Measurements from ENCODE around the gene ALDH3B1.

The ALDH3B1 gene

GRCh38 chr11:68039526-68040086 is 29.5 kb downstream of the ALDH3B1 start:
- peak overlapping the region; percentile 73 for H3K4me3 ChIP-seq (ENCODE audit: low read length, poor library complexity, severe bottlenecking)
- H4K20me1 ChIP-seq (ENCODE audit: insufficient read depth, low read length, poor library complexity, severe bottlenecking) = no peaks in the 10 kb centered on the region
- H3K4me2 ChIP-seq (ENCODE audit: low read depth, low read length, poor library complexity, severe bottlenecking) = peak overlapping the region; percentile 80
- no peak overlapping the region; the same call in 1 of the 2 replicates for H2AFZ ChIP-seq (ENCODE audit: low read length)
- peaks cover 3% of the 10 kb centered on the region; the same call in 1 of the 2 replicates for H3F3A ChIP-seq (ENCODE audit: low read depth)
- no peaks in the 10 kb centered on the region for H3K79me2 ChIP-seq (ENCODE audit: insufficient read depth, low read length)
- H3K27me3 ChIP-seq (ENCODE audit: insufficient read depth, low read length, poor library complexity, severe bottlenecking) = no peaks in the 10 kb centered on the region
- H3K36me3 ChIP-seq (ENCODE audit: insufficient read depth, low read length) = no peaks in the 10 kb centered on the region
- H3K9me2 ChIP-seq (replicated peaks; ENCODE audit: low read depth, low read length) = no peaks in the 10 kb centered on the region
- H3K4me1 ChIP-seq (ENCODE audit: insufficient read depth, low read length, poor library complexity, severe bottlenecking) = peaks cover 36% of the 10 kb centered on the region
- peak overlapping the region; percentile 78 for H3K9ac ChIP-seq (ENCODE audit: low read depth, low read length, poor library complexity, severe bottlenecking)
- no peak for TF ChIP-seq EZH2phosphoT487 (IDR thresholded peaks at IDR 0.05; ENCODE audit: borderline replicate concordance)
- TF ChIP-seq, protein P1, sequence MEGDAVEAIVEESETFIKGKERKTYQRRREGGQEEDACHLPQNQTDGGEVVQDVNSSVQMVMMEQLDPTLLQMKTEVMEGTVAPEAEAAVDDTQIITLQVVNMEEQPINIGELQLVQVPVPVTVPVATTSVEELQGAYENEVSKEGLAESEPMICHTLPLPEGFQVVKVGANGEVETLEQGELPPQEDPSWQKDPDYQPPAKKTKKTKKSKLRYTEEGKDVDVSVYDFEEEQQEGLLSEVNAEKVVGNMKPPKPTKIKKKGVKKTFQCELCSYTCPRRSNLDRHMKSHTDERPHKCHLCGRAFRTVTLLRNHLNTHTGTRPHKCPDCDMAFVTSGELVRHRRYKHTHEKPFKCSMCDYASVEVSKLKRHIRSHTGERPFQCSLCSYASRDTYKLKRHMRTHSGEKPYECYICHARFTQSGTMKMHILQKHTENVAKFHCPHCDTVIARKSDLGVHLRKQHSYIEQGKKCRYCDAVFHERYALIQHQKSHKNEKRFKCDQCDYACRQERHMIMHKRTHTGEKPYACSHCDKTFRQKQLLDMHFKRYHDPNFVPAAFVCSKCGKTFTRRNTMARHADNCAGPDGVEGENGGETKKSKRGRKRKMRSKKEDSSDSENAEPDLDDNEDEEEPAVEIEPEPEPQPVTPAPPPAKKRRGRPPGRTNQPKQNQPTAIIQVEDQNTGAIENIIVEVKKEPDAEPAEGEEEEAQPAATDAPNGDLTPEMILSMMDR (conservative IDR thresholded peaks at IDR 0.05; ENCODE audit: low read length) = no peak
- no peaks in the 10 kb centered on the region for H3K9me3 ChIP-seq (ENCODE audit: insufficient read depth, low read depth, low read length)

- Histone ChIP-seq H3K79me2 (ENCODE audit: insufficient read depth, low read length) (no peaks in the 10 kb centered on the region), H3K9me3 (ENCODE audit: insufficient read depth, low read depth, low read length) (no peaks in the 10 kb centered on the region), H3K4me1 (ENCODE audit: insufficient read depth, low read length, poor library complexity, severe bottlenecking) (peaks cover 36% of the 10 kb centered on the region), H4K20me1 (ENCODE audit: insufficient read depth, low read length, poor library complexity, severe bottlenecking) (no peaks in the 10 kb centered on the region), H3K4me2 (ENCODE audit: low read depth, low read length, poor library complexity, severe bottlenecking) (peak overlapping the region; percentile 80), H3K36me3 (ENCODE audit: insufficient read depth, low read length) (no peaks in the 10 kb centered on the region), H3K9ac (ENCODE audit: low read depth, low read length, poor library complexity, severe bottlenecking) (peak overlapping the region; percentile 78), H3K27me3 (ENCODE audit: insufficient read depth, low read length, poor library complexity, severe bottlenecking) (no peaks in the 10 kb centered on the region), H3K9me2 (replicated peaks; ENCODE audit: low read depth, low read length) (no peaks in the 10 kb centered on the region), H2AFZ (ENCODE audit: low read length) (peak overlapping the region; percentile 72), H3K4me3 (ENCODE audit: low read length, poor library complexity, severe bottlenecking) (peak overlapping the region; percentile 73), H3F3A (ENCODE audit: low read depth) (peaks cover 3% of the 10 kb centered on the region; the same call in 1 of the 2 replicates)
- no peak for TF ChIP-seq EZH2phosphoT487 (IDR thresholded peaks at IDR 0.05; ENCODE audit: borderline replicate concordance)
Observed at GRCh38 chr11:68040101-68040956, 30.2 kb downstream of the ALDH3B1 start.

DNA sequence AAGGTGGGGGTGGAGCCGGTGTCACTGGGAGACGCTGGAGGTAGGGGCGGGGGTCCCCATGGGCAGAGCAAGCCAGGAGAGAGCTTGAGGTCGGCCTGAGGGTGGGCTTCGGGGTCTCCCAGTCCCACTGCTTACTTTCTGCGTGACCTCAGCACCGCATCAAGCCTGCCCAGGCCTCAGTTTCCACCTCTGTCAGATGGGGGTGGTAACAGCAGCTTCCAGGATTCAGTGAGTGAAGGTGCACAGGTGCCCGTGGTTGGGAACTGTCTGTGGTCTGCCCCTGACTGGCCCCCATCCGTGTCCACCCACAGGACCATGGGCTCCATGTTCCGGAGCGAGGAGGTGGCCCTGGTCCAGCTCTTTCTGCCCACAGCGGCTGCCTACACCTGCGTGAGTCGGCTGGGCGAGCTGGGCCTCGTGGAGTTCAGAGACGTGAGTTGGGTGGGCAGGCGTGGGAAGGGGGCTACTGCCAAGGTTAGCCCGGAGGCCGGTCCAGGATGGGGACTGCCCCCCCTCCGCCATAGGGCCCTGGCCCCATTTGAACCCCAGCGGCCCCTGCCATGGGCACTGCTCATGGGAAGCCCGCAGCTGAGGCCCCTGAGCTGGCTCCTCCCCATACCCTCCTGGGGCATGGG is 30.9 kb downstream of the ALDH3B1 start:
- H3K4me2 ChIP-seq (ENCODE audit: low read depth, low read length, poor library complexity, severe bottlenecking) = peak overlapping the region; percentile 80
- H3K36me3 ChIP-seq (ENCODE audit: insufficient read depth, low read length) = no peaks in the 10 kb centered on the region
- H3K9me2 ChIP-seq (replicated peaks; ENCODE audit: low read depth, low read length) = no peaks in the 10 kb centered on the region
- peaks cover 36% of the 10 kb centered on the region for H3K4me1 ChIP-seq (ENCODE audit: insufficient read depth, low read length, poor library complexity, severe bottlenecking)
- H4K20me1 ChIP-seq (ENCODE audit: insufficient read depth, low read length, poor library complexity, severe bottlenecking) = no peaks in the 10 kb centered on the region
- TF ChIP-seq, protein P1 (conservative IDR thresholded peaks at IDR 0.05; ENCODE audit: low read length) = no peak
- no peak for TF ChIP-seq EZH2phosphoT487 (IDR thresholded peaks at IDR 0.05; ENCODE audit: borderline replicate concordance)
- H3F3A ChIP-seq (ENCODE audit: low read depth) = peaks cover 3% of the 10 kb centered on the region; the same call in 1 of the 2 replicates
- no peaks in the 10 kb centered on the region for H3K79me2 ChIP-seq (ENCODE audit: insufficient read depth, low read length)
- H3K9me3 ChIP-seq (ENCODE audit: insufficient read depth, low read depth, low read length) = no peaks in the 10 kb centered on the region
- H2AFZ ChIP-seq (ENCODE audit: low read length) = no peak overlapping the region
- no peaks in the 10 kb centered on the region for H3K27me3 ChIP-seq (ENCODE audit: insufficient read depth, low read length, poor library complexity, severe bottlenecking)
- peak overlapping the region; percentile 73 for H3K4me3 ChIP-seq (ENCODE audit: low read length, poor library complexity, severe bottlenecking)
- H3K9ac ChIP-seq (ENCODE audit: low read depth, low read length, poor library complexity, severe bottlenecking) = peak overlapping the region; percentile 78
